ENCODE results near the gene JAKMIP1. TPM values are rescaled to one million over a fixed set of nuclear protein-coding genes. Genes with fewer than 3 reads are reported as not detected.

The JAKMIP1 gene
- total RNA-seq, 1 donor from 2014 or later: 11.3 TPM

- intact Hi-C loops (cut with micrococcal nuclease): no loop called here
- no peak overlapping the region for H3K4me3 Mint-ChIP-seq (ENCODE audit: low read depth)
- no peak for DNase-seq (ENCODE audit: low spot score)
- no peak overlapping the region for H3K27ac Mint-ChIP-seq
- peaks cover 2% of the 10 kb centered on the region for H3K27me3 Mint-ChIP-seq (ENCODE audit: low read depth)
- H3K4me1 Mint-ChIP-seq (ENCODE audit: low read depth): peaks cover 11% of the 10 kb centered on the region
- peaks cover 8% of the 10 kb centered on the region for H3K36me3 Mint-ChIP-seq (ENCODE audit: low read depth)
- no peaks in the 10 kb centered on the region for H3K9me3 Mint-ChIP-seq
These were observed 89.5 kb downstream of the JAKMIP1 start for GRCh38 chr4:6110681-6111353.

GRCh38 chr4:6109842-6110560, 90.3 kb downstream of the JAKMIP1 start:
- no peak for DNase-seq (ENCODE audit: low spot score)
- Mint-ChIP-seq H3K27me3 (ENCODE audit: low read depth) (peaks cover 2% of the 10 kb centered on the region), H3K4me1 (ENCODE audit: low read depth) (peaks cover 11% of the 10 kb centered on the region), H3K36me3 (ENCODE audit: low read depth) (peaks cover 9% of the 10 kb centered on the region), H3K9me3 (no peaks in the 10 kb centered on the region), H3K4me3 (ENCODE audit: low read depth) (no peak overlapping the region), H3K27ac (no peak overlapping the region)
- intact Hi-C loops (cut with micrococcal nuclease): no loop called here

- Mint-ChIP-seq H3K4me3 (ENCODE audit: low read depth) (no peak overlapping the region), H3K36me3 (ENCODE audit: low read depth) (peaks cover 19% of the 10 kb centered on the region), H3K4me1 (ENCODE audit: low read depth) (no peaks in the 10 kb centered on the region), H3K27me3 (ENCODE audit: low read depth) (peaks cover 2% of the 10 kb centered on the region), H3K9me3 (no peaks in the 10 kb centered on the region), H3K27ac (no peak overlapping the region)
- intact Hi-C loops (cut with micrococcal nuclease): no loop called here
- DNase-seq (ENCODE audit: low spot score): no peak
These were observed 92.5 kb downstream of the JAKMIP1 start for GRCh38 chr4:6107886-6108285.

- Mint-ChIP-seq H3K4me3 (ENCODE audit: low read depth) (no peak overlapping the region), H3K36me3 (ENCODE audit: low read depth) (peaks cover 16% of the 10 kb centered on the region), H3K9me3 (no peaks in the 10 kb centered on the region), H3K4me1 (ENCODE audit: low read depth) (no peaks in the 10 kb centered on the region), H3K27ac (no peak overlapping the region), H3K27me3 (ENCODE audit: low read depth) (peaks cover 2% of the 10 kb centered on the region)
- intact Hi-C loops (cut with micrococcal nuclease): no loop called here
- no peak for DNase-seq (ENCODE audit: low spot score)
These were observed 93.1 kb downstream of the JAKMIP1 start for GRCh38 chr4:6107114-6107791.

DNA sequence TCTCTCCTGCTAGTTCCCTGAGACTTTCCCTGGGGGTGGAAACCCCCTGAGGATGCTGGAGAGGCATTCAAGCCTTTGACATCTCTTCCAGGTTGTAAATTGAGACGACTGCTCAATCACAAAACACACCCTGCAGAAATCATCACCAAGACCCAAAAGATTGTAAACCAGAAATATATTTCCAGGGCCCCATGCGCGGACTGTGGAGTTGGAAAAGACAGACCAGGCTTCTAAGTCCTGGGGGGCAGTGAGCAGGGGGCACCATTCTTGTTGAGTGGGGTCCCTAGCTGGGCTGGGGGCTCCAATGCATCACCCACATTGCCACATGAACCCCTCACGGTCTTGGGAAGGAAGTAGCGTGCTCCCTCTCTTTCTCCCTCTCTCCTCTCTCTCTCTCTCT, 94.2 kb downstream of the JAKMIP1 start:
- Mint-ChIP-seq H3K36me3 (ENCODE audit: low read depth) (peaks cover 18% of the 10 kb centered on the region), H3K27me3 (ENCODE audit: low read depth) (peaks cover 2% of the 10 kb centered on the region), H3K27ac (no peak overlapping the region), H3K4me3 (ENCODE audit: low read depth) (no peak overlapping the region), H3K9me3 (no peaks in the 10 kb centered on the region), H3K4me1 (ENCODE audit: low read depth) (no peaks in the 10 kb centered on the region)
- intact Hi-C loops (cut with micrococcal nuclease): no loop called here
- DNase-seq (ENCODE audit: low spot score): no peak

GRCh38 chr4:6105311-6105911, 94.9 kb downstream of the JAKMIP1 start:
- DNase-seq (ENCODE audit: low spot score): no peak
- no peaks in the 10 kb centered on the region for H3K4me1 Mint-ChIP-seq (ENCODE audit: low read depth)
- intact Hi-C loops (cut with micrococcal nuclease): no loop called here
- no peak overlapping the region for H3K27ac Mint-ChIP-seq
- H3K36me3 Mint-ChIP-seq (ENCODE audit: low read depth): peaks cover 22% of the 10 kb centered on the region
- H3K27me3 Mint-ChIP-seq (ENCODE audit: low read depth): peaks cover 2% of the 10 kb centered on the region
- no peaks in the 10 kb centered on the region for H3K9me3 Mint-ChIP-seq
- no peak overlapping the region for H3K4me3 Mint-ChIP-seq (ENCODE audit: low read depth)

DNA sequence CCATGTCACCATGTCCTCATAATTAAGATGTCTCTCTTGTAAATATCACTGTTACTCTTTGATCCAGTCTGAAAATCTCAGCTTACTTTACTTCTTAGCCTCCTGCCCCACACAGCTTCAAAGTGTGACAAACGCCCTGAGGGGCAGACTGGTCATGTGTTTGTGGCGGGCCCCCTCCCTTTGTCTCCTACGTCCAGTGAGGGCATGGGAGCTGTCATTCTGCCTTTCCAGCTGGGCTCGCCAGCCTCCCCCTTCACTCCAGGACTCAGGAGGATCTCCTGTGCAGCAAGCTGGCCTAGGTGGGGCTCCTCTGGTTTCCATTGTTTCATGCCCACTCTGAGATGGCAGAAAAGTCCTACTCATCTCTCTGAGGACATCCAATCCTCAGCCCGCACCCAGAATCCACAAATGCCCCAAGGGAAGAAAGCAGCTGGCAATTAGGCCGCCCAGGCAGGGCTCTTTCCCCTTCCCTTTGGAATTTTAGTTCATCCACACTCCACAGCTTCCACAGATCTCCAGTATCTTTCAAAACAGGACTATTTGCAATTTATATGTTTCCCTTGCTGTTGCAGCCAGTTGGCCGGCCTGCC, 95.7 kb downstream of the JAKMIP1 start:
- intact Hi-C loops (cut with micrococcal nuclease): no loop called here
- DNase-seq (ENCODE audit: low spot score): no peak
- H3K4me3 Mint-ChIP-seq (ENCODE audit: low read depth): no peak overlapping the region
- H3K9me3 Mint-ChIP-seq: no peaks in the 10 kb centered on the region
- no peaks in the 10 kb centered on the region for H3K4me1 Mint-ChIP-seq (ENCODE audit: low read depth)
- peaks cover 2% of the 10 kb centered on the region for H3K27me3 Mint-ChIP-seq (ENCODE audit: low read depth)
- H3K27ac Mint-ChIP-seq: no peak overlapping the region
- peaks cover 22% of the 10 kb centered on the region for H3K36me3 Mint-ChIP-seq (ENCODE audit: low read depth)

GRCh38 chr4:6097581-6097980, 102.8 kb downstream of the JAKMIP1 start:
- intact Hi-C loops (cut with micrococcal nuclease): no loop called here
- DNase-seq (ENCODE audit: low spot score): no peak
- Mint-ChIP-seq H3K27ac (no peak overlapping the region), H3K9me3 (no peaks in the 10 kb centered on the region), H3K36me3 (ENCODE audit: low read depth) (peaks cover 6% of the 10 kb centered on the region), H3K4me3 (ENCODE audit: low read depth) (no peak overlapping the region), H3K4me1 (ENCODE audit: low read depth) (peaks cover 9% of the 10 kb centered on the region), H3K27me3 (ENCODE audit: low read depth) (peaks cover 1% of the 10 kb centered on the region)

DNA sequence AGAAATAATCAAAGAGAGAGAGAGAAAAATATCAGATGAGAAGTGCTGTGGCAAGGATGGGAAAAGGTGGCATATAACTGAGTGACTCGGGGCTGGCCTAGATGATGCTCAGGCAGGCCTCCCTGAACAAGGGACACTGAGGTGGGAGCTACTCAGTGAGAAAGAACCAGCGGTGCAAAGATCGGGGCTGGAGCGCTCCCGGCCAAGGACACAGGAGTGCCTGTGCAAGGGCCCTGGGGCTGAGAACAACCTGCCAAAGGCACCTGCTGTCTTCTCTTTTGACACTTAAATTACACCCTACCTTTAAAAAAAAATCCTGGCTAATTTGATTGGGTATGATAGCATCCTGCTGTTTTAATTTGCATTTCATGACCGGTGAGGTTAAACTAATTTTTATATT, 104.5 kb downstream of the JAKMIP1 start:
- Mint-ChIP-seq H3K4me1 (ENCODE audit: low read depth) (peaks cover 15% of the 10 kb centered on the region), H3K27ac (no peak overlapping the region)

DNA sequence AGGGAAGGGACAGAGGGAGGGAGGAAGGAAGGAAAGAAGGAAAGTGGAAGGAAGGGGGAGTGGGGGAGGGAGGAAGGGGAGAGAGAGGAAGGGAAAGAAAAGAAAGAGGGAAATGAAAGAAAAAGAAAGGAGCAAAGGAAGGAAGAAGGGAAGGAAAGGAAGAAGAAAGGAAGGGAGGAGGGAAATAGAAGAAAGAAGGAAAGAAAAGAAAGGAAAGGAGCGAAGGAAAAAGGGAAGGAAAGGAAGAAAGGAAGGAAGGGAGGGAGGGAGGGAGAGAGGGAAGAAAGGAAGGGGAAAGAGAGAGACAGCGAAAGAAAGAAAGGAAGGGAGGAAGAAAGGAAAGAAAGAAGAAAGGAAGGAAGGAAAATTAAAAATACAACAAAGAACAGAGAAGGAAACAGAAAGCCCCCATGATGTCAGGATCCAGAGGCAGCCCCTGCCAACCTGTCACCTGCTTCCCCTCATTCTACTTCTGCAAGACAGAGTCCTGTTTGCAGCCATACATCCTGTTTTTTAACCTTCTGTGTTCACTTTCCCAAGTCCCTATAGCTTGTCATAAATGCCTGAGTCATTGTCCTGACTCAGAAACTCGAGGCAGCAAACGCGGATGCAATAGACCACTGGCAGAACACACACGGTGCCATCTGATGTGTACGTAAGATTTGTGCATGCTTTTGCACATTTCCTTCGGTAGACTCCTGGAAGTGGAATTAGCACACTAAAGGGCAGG, 105.2 kb downstream of the JAKMIP1 start:
- Mint-ChIP-seq H3K27me3 (ENCODE audit: low read depth) (peaks cover 1% of the 10 kb centered on the region), H3K27ac (no peak overlapping the region), H3K4me1 (ENCODE audit: low read depth) (peaks cover 15% of the 10 kb centered on the region), H3K36me3 (ENCODE audit: low read depth) (no peaks in the 10 kb centered on the region), H3K4me3 (ENCODE audit: low read depth) (no peak overlapping the region), H3K9me3 (no peaks in the 10 kb centered on the region)
- DNase-seq (ENCODE audit: low spot score): no peak
- intact Hi-C loops (cut with micrococcal nuclease): no loop called here

More for the DNA sequence above, 104.5 kb downstream of the JAKMIP1 start:
- H3K36me3 Mint-ChIP-seq (ENCODE audit: low read depth): peaks cover 1% of the 10 kb centered on the region
- peaks cover 1% of the 10 kb centered on the region for H3K27me3 Mint-ChIP-seq (ENCODE audit: low read depth)
- no peak overlapping the region for H3K4me3 Mint-ChIP-seq (ENCODE audit: low read depth)
- DNase-seq (ENCODE audit: low spot score): no peak
- H3K9me3 Mint-ChIP-seq: no peaks in the 10 kb centered on the region
- intact Hi-C loops (cut with micrococcal nuclease): no loop called here

DNA sequence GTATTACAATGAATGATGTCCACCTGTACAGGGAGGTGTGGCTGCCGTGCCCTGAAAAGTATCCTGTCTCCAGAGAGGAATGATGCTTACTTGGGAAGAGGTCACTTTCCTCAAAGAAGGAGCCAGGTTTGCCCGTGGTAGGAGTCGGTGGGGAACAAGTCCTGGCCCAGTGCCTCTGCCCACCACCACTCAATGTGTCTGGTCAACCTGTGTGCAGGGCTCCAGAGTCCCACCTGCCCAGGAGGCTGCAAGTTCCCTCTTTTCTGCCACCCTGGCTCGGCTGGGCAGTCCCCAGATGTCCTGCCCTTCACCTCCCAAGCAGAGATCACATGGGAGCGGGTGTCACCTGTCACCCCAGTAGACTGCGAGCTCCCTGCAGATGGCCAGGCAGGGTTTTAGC, 106.7 kb downstream of the JAKMIP1 start:
- peaks cover 1% of the 10 kb centered on the region for H3K27me3 Mint-ChIP-seq (ENCODE audit: low read depth)
- no peak overlapping the region for H3K4me3 Mint-ChIP-seq (ENCODE audit: low read depth)
- no peaks in the 10 kb centered on the region for H3K36me3 Mint-ChIP-seq (ENCODE audit: low read depth)
- intact Hi-C loops (cut with micrococcal nuclease): no loop called here
- H3K27ac Mint-ChIP-seq: no peak overlapping the region
- peaks cover 15% of the 10 kb centered on the region for H3K4me1 Mint-ChIP-seq (ENCODE audit: low read depth)
- no peaks in the 10 kb centered on the region for H3K9me3 Mint-ChIP-seq
- DNase-seq (ENCODE audit: low spot score): no peak

DNA sequence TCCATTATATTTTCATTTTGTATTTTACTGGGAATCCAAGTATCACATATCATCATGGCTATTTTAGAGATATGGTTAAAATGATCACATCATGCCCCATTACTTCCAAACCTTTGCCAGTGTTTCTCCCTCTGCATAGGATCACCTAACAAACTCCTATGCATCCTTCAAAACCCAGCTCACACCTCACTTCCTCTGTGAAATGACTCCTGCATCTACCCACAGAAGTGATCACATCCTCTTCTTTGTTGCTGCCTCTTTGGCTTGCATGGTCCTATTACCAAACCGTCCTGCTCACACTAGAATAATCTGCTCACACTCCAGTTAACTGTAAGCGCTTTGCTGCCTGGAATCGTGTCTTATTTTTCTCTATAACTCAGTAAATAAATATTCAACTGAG, 107.4 kb downstream of the JAKMIP1 start:
- H3K4me3 Mint-ChIP-seq (ENCODE audit: low read depth): no peak overlapping the region
- peaks cover 15% of the 10 kb centered on the region for H3K4me1 Mint-ChIP-seq (ENCODE audit: low read depth)
- H3K9me3 Mint-ChIP-seq: no peaks in the 10 kb centered on the region
- H3K36me3 Mint-ChIP-seq (ENCODE audit: low read depth): no peaks in the 10 kb centered on the region
- DNase-seq (ENCODE audit: low spot score): no peak
- H3K27me3 Mint-ChIP-seq (ENCODE audit: low read depth): peaks cover 1% of the 10 kb centered on the region
- H3K27ac Mint-ChIP-seq: no peak overlapping the region
- intact Hi-C loops (cut with micrococcal nuclease): no loop called here
